GM18508 (cell line): ENCODE results near the gene BCKDHA.

Source experiments
- ATAC-seq: cut with Tn5 transposase; IDR thresholded peaks from one replicate; pipeline ENCODE4 v1.9.1; 2021; ENCODE audit warnings: moderate number of reproducible peaks; ENCODE audit not compliant: insufficient read depth, unreplicated experiment

The BCKDHA gene

DNA sequence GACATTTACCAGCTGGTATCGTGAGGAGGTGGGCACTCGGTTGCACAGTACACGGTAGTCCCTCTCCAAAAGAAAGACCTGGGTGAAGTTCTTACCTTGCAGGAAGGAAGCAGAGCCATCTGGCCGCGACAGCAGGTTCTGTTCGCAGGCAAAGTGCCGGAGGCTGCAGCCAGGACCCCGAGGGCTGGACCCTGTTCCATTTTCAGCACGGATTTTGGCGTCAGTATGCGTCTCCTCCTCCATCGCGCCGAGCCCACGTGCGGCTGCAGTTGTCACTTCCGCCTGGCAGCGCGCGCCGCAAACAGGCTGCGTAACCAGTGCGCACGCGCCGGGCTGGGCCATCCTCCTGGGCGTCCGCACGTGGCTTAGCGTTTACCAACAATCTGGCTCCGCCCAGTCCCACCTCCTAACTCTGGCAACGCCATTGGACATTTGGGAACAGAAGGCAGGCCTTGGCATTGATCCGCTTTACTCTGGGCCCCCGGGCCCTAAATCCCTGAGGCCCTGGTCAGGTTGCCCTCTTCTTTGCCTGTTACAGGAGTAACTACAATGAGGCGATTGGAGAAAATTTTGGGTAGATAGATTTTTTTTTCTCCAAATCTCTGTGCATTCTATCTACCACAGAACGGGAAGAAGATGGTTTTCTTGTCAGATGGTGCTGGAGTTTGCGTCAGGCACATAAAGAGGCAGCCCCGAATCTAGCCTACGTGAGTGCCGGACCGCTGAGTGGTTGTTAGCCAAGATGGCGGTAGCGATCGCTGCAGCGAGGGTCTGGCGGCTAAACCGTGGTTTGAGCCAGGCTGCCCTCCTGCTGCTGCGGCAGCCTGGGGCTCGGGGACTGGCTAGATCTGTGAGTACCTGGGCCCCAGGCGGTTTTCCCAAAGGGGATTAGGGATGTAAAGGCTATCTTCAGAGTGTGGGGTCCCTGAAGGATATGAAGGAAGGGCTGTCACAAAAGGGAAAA lies at the start of gene BCKDHA, which contains the start of gene EXOSC5:
TSS of gene BCKDHA (plus strand) at position 733 of the 964 bp plus-strand sequence. CDS start at position 743, 10 bp downstream.
TSS of gene EXOSC5 (minus strand) at position 274 of the 964 bp plus-strand sequence. CDS start at position 243, 31 bp downstream.
- ATAC-seq = peak; percentile 48

DNA sequence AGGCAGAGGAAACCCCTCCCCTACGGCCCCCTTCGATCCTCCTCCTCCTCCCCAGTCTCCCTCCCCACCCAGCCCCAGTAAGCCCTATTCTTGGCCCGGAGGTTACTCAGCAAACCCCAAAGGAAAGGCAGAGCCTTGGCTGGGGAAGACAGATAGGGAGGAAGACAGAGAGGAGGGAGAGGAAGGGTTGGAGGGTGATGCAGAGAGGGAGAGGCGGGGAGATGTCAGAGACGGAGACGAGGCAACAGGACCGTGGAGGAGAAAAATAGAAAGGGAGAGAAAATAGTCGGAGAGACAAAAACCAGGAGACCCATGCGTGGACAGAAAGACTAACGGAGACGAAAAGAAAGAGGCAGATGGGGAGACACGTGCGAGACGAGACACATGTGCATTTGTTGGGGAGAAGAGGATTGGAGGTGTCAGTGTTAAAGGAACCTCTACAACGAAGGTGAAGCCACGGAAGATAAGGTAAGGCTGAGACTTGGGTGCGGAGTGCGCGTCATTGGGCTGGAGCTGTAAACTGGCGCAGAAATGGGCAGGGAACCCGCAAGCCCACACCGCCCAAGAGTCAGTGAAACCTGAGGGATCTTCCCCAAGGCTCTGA lies 46.8 kb upstream of the BCKDHA start:
- ATAC-seq = no peak

DNA sequence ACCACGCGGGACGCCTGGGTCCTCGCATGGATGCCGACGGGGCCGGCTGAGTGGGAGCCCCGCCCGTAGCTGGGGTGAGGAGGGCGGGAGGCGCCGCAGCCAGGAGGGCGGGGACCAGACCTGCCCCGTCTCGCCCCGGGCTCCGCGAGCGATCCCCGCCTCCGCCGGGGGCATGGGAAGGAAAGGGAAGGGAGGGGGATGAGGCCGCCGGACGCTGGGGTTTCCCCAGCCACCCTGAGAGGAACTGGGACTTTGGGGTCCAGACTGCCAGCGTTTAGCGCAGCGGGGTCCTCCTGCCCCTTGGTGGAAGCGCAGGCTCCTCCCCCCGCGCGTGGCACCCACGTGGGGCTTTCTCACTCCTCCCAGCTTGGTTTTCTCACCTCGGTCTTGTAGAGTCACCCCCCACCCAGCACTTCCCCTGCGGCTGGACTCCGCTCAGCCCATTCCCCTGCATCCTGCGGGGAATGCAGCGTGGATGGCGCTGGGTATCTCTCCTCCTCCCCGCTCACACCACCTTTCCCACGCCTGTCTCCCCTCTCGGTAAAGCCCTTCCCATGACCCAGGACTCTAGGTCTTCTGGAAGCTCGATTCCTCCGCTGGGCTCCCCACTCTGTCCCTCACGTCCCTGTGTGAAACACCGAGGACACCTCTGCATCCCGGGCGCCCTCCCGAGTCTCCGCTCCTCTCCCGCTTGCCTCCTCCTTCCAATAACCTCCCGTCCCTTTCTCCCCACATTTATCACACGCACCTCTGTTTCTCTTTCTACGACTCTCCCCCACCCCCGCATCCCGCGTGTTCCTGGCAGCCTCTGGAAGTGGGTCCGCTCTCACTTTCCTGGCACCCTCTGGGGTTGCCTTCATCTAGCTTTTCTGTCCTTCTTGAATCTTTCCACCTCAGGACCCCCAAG lies 46.0 kb upstream of the BCKDHA start:
- no peak for ATAC-seq

DNA sequence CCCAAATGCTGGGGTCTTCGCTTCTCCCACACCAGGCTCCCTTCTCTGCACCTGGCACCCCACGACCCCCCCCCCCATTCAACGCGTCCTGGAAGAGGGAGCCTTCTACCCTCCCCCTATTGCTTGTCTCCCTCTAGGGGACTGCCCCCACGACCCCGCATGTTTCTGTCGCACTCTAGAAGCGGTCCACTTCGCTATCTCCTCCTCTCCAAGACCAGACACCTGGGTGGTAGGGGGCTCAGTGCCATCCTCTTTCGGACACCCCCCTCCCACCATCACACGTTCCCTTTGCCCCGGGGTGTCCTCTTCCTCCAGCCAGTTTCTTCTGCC lies 45.4 kb upstream of the BCKDHA start:
- no peak for ATAC-seq

DNA sequence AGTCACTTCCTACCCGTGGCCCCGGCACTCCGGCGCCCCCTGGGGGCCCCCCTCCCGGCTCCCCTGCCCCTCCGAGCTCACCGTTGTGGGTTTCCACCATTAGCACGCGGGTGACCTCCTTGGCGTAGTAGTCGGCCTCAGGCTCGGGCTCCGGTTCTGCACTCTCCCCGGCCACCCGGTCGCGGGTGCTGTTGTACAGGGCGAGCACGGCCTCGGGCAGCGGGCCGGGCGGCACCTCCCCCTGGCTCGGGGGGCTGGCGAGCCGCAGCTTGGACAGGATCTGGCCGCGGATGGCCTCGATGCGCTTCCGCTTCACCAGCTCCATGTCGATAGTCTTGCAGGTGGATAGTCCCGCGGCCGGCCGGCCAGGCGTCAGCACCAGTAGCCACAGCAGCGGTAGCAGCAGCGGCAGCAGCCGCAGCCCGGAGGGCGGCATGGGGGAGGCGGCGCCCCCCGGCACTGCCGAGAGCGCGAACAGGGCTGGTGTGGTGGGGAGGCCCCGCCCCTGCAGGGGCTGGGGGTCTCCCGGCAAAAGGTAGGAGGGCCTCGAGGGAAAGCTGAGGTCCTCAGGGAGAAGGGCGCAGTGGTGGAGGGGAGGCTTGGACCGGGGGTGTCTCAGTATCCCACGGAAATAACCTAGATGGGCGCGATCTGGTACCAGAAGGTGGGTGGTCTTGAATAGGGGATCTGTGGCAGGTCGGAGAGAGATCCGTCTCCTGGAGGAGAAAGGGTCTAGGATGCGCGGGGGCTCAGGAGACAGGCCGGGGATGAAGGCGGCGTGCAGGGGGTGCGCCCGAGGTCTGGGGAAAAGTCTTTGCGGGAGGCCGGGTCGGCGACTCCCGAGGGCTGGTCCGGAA lies 44.8 kb upstream of the BCKDHA start:
- ATAC-seq = no peak

DNA sequence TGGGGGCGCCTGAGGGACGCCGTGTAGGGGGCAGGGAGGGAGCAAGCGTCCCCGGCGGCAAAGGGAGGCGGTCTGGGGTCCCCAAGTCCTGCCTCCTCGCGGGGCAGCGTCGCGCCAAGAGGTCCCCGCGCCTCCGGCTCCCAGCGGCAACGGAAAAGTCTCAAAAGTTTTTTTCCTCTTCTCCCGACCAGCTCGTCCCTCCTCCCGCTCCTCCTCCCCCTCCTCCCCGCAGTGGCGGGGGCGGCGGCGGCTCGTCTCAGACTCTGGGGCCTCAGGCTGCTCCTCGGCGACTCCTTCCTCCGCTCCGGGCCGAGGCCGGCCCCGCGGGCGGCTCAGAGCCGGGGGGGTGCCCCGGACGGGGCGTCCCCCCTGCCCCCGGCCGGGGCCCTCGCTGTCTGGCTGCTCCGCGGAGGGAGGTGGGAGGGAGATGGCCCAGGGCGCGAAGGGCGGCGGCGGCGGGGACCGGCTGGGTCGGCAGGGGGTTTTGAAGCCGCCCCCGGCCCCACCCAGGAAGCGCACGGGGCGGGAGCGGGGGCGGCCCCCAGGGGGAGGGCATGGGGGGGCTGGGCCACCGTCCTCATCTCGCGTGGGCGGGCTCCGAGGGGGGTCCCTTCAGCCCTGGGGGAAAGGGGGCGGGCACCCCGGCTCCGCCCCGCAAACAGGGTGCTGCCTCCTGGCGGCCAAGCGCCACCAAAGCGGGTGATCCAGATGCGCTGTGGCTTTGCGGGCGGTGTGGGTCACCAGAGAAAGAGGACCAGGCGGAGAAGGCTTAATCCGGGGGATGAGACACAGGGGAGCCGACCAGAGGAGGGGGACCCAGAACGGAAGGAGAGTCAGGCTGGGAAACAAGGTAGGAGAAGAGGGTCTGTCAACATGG lies 43.9 kb upstream of the BCKDHA start, which contains the start of gene TGFB1:
TSS of gene TGFB1 (minus strand) at position 457 of the 877 bp plus-strand sequence. CDS start 878 bp downstream, outside the sequence.
- ATAC-seq = no peak

DNA sequence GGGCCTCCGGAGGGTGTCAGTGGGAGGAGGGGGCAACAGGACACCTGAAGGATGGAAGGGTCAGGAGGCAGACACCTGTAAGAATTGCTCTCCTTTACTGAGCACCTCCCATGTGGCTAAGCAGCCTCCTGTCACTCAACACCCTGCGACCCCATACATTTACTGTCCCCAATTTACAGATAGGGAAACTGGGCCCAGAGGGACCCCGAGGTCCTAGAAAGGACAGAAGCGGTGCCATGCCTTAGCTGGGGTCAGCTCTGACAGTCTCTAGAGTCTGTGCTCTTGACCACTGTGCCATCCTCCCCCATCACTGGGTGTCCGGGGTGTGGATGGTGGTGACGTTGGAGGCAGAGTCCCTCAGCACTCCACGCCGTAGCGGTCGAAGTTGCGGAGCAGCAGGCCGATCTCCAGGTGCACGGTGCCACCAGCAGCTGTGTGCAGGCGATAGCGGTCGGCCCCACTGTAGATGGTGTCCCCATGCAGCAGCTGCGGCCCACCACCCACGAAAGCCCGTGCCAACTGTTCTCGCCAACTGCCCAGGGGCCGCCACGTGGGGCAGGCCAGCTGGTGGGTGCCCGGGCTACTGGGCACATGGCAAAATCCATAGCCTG lies 43.2 kb upstream of the BCKDHA start:
- ATAC-seq = no peak

DNA sequence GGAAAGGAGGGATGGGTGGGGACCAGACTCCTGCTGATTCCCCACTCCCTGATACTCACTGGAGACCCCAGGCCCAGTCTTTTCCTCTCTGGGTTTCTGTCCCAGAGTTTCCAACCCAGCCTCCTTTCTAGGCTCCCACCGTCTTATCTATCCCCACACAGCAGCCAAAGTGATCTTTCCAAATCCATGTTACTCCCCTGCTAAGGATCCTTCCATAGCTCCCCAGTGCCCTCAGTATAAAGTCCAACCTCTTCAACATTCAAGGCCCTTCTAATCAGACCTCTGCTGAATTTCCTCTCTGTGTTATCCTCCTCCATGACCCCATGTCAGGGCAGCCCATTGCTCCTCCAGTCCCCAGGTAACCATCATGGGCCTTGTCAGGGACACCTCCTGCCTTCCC lies 42.6 kb upstream of the BCKDHA start:
- ATAC-seq = no peak

DNA sequence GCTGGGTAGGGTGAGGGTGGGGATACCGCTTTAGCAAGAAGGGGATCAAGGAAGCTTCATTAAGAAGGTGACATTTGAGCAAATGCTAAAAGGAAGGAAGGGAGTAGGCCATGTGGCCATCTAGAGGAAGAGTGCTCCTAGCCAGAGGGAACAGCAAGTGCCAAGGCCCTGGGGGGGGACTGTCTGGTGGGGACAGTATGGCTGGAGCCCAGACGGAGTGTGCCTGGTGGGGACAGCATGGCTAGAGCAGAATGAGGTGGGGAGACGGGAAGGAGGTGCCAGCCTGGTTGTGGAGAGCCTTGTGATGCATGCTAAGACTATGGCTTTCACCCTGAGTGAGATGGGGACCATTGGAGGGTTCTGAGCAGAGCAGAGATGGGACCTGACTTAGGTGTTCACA lies 41.8 kb upstream of the BCKDHA start:
- no peak for ATAC-seq

DNA sequence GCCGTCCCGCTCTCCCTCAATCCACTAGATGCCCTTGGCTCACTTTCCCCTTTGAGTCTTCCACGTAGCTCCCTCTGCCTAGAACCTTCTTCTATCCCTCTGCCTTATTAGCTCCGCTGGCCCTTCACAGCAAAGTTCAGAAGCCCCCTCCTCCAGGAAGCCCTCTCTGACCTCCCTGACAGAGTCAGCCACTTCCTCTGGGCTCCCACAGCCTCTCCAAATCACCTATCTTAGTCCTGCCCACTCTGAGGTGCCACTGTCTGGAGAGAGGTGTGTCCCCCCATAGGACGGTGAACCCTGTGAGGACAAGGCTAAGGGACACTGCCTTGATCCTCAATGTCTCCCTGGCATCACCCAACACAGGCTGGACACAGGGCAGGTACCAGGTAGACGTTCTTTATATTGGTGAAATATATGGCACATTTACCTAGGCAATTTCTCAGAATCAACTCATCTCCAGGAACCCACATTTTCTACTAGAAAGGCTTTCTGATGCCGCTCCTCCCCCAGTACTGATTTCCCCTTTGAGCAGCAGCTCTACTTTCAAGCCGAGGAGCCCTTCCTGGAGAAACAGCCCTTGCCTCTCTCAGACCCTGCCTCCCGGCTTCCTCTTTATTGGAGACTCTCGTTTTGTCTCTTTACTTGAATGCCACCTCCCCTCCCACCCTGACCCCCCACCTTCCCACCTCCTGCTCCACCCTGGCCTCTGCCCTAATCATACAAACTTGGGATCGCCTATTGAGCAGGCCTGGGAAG lies 40.5 kb upstream of the BCKDHA start:
- ATAC-seq = no peak

DNA sequence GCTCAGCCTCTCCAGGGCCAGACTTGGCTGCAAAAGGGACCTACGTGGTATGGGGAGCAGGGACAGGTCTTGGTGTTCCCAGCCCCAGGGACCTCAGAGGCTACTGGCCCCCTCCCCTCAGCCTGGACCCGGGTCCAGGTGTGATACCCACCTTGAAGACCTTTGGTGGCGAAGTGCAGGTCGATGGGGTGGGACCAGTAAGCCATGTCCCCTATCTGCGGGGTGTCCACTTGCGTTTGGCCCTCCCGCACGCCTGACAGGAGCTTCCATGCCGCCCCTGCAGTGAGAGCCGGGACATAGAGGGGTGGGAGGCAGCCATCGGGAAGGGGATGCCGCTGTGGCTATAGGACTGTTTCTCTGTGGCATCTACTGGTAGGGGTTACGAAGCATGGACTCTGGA lies 39.9 kb upstream of the BCKDHA start:
- no peak for ATAC-seq

DNA sequence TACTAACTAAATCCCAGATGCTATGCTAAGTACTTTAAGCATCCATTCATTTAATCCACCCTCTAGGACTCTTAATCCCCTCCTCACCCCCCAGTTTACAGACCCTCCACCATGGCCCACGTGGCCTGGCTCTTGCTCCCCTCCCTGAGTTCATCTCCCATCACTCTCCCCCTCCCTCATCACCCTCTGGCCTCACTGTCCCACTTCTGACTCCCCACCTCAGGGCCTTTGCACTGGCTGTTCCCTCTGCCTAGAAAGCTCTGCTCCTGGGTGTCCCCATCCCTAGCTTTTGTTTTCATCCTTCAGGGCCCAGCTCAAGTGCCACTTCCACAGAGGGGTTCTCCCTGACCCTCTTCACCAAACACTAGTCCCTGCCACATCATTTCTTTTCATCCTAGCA lies 37.9 kb upstream of the BCKDHA start:
- ATAC-seq = no peak

DNA sequence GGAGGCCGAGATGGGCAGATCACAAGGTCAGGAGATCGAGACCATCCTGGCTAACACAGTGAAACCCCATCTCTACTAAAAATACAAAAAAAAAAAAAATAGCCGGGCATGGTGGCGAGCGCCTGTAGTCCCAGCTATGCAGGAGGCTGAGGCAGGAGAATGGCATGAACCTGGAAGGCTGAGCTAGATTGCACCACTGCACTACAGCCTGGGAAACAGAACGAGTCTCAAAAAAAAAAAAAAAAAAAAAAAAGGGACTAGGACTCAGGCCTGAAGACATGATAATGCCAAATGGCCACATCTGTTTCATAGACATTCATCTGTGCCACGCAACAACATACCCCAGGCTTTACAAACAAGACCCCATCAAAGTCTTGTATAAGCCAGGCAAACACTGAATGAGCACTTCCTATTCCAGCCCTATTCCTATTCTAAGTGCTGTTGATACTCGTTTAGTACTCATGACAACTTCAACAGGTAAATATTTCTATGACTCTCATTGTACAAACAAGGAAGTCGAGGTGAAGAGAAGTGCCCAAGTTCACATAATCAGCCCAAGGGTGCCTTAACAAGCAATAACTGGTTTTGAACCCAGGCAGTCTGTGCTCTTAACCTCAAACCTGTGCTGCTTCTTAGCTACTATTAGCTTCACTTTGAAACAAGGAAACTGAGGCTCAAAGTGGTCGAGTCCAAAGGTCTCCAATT lies 35.3 kb upstream of the BCKDHA start:
- no peak for ATAC-seq

DNA sequence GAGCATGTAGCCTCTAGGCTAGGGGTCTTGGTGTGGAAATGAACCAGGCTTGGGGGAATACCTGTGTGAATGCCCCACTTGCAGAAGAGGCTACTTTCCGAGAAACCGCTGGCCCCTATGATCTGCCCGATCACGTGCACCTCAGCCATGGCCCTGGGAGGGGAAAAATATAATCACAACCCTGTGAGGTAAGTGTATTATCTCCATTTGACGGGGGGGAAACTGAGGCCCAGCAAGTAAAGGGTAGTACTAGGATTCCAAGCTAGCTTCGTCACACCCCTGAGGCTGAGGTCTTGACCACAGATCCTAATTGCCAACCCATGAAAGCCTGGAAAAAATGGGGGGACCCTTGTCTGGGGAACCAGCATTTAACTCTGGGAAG lies 34.3 kb upstream of the BCKDHA start:
- no peak for ATAC-seq

DNA sequence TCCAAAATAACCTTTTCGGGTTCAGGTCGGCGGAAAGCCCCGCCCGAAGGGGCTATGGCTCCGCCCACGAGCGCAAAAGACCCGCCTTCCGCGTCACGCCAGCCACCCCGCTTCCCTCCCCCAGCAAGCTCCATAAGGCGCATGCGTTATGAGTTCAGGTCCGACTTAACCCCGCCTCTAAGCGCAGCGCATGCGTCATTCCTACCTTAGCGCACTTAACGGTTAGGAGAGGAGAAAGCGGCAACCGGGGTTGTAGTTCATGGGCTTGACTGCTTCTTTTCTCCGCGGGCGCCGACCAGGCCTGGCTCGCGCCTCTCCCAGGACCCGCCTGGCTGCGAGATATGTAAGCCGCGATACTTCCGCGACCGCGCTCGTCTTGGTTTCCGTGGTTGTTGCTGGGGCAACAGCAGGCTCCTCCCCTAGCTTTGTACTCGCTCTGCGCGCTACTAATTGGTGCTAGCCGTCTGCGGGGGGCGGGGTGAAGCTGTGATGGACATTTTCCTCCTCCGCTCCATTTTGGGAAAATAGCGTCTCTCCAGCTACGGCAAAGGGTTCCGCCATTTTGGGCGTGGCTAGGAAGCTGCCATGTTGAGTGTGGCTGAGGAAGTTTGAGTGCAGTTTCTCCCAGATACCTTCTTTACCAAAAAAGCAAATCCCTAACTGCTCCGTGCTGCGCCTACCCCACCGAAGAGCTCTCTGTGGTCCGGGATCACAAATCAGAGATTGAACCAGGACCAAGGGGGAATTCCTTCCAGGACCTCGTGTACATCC lies 33.7 kb upstream of the BCKDHA start, which contains the start of gene B9D2:
TSS of gene B9D2 (minus strand) at position 397 of the 771 bp plus-strand sequence. CDS start 630 bp downstream, outside the sequence.
- ATAC-seq = peak; percentile 60
